HG03139 (cell line): Measurements from ENCODE around the gene GAB3.
"Not testable (repeated sequence)": the region's sequence is repeated elsewhere in the genome, so short reads cannot be mapped to it uniquely, and the experiment has no call there.

Source experiments
- ATAC-seq: cut with Tn5 transposase; IDR thresholded peaks from one replicate; pipeline ENCODE4 v1.9.1; 2021; ENCODE audit not compliant: unreplicated experiment

The GAB3 gene

GRCh38 chrX:154658187-154658586, 92.7 kb downstream of the GAB3 start:
- no peak for ATAC-seq

- ATAC-seq, result no peak
These were observed 93.6 kb downstream of the GAB3 start for GRCh38 chrX:154657226-154657805.

- no peak for ATAC-seq
These were observed 95.1 kb downstream of the GAB3 start for GRCh38 chrX:154655786-154656185.

GRCh38 chrX:154655346-154655745, 95.5 kb downstream of the GAB3 start:
- no peak for ATAC-seq

- ATAC-seq, result no peak
These were observed 96.0 kb downstream of the GAB3 start for GRCh38 chrX:154654925-154655324.

GRCh38 chrX:154654372-154654771, 96.5 kb downstream of the GAB3 start:
- ATAC-seq, result no peak

GRCh38 chrX:154653413-154653812, 97.5 kb downstream of the GAB3 start, which contains the start of gene CTAG2:
Gene CTAG2, minus strand, starts transcription at chrX:154653579. Its CDS starts 64 bp downstream, at chrX:154653515.
- not testable (repeated sequence) for ATAC-seq

GRCh38 chrX:154653048-154653401, 97.9 kb downstream of the GAB3 start:
- ATAC-seq, result no peak

GRCh38 chrX:154652311-154653047, 98.4 kb downstream of the GAB3 start:
- ATAC-seq, result no peak

- ATAC-seq, result no peak
These were observed 100.7 kb downstream of the GAB3 start for GRCh38 chrX:154650221-154650510.

- no peak for ATAC-seq
These were observed 101.2 kb downstream of the GAB3 start for GRCh38 chrX:154649503-154650220.

- no peak for ATAC-seq
These were observed 101.9 kb downstream of the GAB3 start for GRCh38 chrX:154648931-154649330.

- not testable (repeated sequence) for ATAC-seq
These were observed 105.0 kb downstream of the GAB3 start for GRCh38 chrX:154645745-154646378.

- ATAC-seq, result not testable (repeated sequence)
These were observed 107.2 kb downstream of the GAB3 start for GRCh38 chrX:154643708-154644107.

- ATAC-seq, result not testable (repeated sequence)
These were observed 109.1 kb downstream of the GAB3 start for GRCh38 chrX:154641740-154642139.

GRCh38 chrX:154633661-154634060, 117.2 kb downstream of the GAB3 start:
- not testable (repeated sequence) for ATAC-seq

- not testable (repeated sequence) for ATAC-seq
These were observed 119.9 kb downstream of the GAB3 start for GRCh38 chrX:154630949-154631348.

- ATAC-seq, result not testable (repeated sequence)
These were observed 121.9 kb downstream of the GAB3 start for GRCh38 chrX:154628960-154629359.
